Measurements from ENCODE around the gene YY1.
"Not testable (repeated sequence)": the region's sequence is repeated elsewhere in the genome, so short reads cannot be mapped to it uniquely, and the experiment has no call there.

Gene YY1

GRCh38 chr14:100285021-100285912 lies 46.3 kb downstream of the YY1 start:
- H3K4me1 ChIP-seq (ENCODE audit: insufficient read depth, low read length): peaks cover 22% of the 10 kb centered on the region
- H3K4me3 ChIP-seq (ENCODE audit: low read length): peak overlapping the region; percentile 71
- peak overlapping the region; percentile 94 for H3K9ac ChIP-seq (ENCODE audit: low read depth, low read length)
- H3K27me3 ChIP-seq (ENCODE audit: insufficient read depth, low read length): no peaks in the 10 kb centered on the region
- H3K27ac ChIP-seq (ENCODE audit: low read depth, low read length): peak overlapping the region; percentile 69
- H3K36me3 ChIP-seq (ENCODE audit: insufficient read depth, low read length): peaks cover 16% of the 10 kb centered on the region
- no peaks in the 10 kb centered on the region for H3K9me3 ChIP-seq (ENCODE audit: insufficient read depth, low read depth, low read length)
- WGBS: 5% methylated on average over 80 of the region's 82 CpGs

GRCh38 chr14:100285913-100286400 lies 47.0 kb downstream of the YY1 start:
- H3K27me3 ChIP-seq (ENCODE audit: insufficient read depth, low read length): no peaks in the 10 kb centered on the region
- H3K27ac ChIP-seq (ENCODE audit: low read depth, low read length): no peak overlapping the region; the same call in 1 of the 2 replicates
- peak overlapping the region; percentile 71 for H3K4me3 ChIP-seq (ENCODE audit: low read length)
- H3K36me3 ChIP-seq (ENCODE audit: insufficient read depth, low read length): peaks cover 20% of the 10 kb centered on the region
- H3K9ac ChIP-seq (ENCODE audit: low read depth, low read length): no peak overlapping the region; the same call in 1 of the 2 replicates
- peaks cover 20% of the 10 kb centered on the region for H3K4me1 ChIP-seq (ENCODE audit: insufficient read depth, low read length)
- WGBS: 74% methylated on average over 13 of the region's 13 CpGs
- no peaks in the 10 kb centered on the region for H3K9me3 ChIP-seq (ENCODE audit: insufficient read depth, low read depth, low read length)

DNA sequence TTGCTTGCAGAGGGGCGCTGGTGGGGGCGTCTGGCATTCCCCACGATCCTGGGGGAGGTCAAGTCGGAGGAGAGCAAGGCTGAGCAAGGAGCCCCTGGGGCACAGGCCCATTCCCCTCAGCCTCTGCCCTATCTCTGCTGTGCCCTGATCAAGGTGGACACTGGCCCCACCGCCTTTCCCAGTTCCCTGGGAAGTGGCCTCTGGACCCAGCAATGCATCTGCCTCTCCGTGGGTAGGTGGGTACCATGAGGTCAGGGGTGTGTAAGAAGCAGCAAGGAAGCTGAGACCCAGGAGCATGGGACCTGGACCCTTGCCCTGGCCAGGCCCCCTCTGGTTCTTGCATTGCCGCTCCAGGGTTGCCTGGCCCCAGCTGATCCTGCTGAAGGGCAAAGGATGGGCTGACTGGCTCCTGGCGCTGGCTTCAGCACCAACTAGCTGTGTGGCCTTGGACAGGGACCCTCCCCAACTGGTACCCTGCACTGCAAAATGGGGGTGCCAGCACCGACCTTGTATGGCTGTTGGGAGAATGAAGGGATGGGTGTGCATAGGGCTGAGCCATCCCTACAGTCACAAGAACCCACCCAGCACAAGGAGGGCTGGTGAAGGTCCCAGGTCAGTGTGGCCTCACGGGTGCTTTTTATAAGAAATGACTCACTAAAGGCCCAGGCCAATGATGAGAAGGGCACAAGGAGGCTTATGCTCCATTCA lies 47.7 kb downstream of the YY1 start:
- peaks cover 15% of the 10 kb centered on the region for H3K4me1 ChIP-seq (ENCODE audit: insufficient read depth, low read length)
- peaks cover 27% of the 10 kb centered on the region for H3K36me3 ChIP-seq (ENCODE audit: insufficient read depth, low read length)
- no peaks in the 10 kb centered on the region for H3K9me3 ChIP-seq (ENCODE audit: insufficient read depth, low read depth, low read length)
- no peak overlapping the region for H3K27ac ChIP-seq (ENCODE audit: low read depth, low read length)
- H3K4me3 ChIP-seq (ENCODE audit: low read length): no peak overlapping the region
- WGBS: 93% methylated on average over 8 of the region's 10 CpGs
- no peaks in the 10 kb centered on the region for H3K27me3 ChIP-seq (ENCODE audit: insufficient read depth, low read length)
- no peak overlapping the region for H3K9ac ChIP-seq (ENCODE audit: low read depth, low read length)

DNA sequence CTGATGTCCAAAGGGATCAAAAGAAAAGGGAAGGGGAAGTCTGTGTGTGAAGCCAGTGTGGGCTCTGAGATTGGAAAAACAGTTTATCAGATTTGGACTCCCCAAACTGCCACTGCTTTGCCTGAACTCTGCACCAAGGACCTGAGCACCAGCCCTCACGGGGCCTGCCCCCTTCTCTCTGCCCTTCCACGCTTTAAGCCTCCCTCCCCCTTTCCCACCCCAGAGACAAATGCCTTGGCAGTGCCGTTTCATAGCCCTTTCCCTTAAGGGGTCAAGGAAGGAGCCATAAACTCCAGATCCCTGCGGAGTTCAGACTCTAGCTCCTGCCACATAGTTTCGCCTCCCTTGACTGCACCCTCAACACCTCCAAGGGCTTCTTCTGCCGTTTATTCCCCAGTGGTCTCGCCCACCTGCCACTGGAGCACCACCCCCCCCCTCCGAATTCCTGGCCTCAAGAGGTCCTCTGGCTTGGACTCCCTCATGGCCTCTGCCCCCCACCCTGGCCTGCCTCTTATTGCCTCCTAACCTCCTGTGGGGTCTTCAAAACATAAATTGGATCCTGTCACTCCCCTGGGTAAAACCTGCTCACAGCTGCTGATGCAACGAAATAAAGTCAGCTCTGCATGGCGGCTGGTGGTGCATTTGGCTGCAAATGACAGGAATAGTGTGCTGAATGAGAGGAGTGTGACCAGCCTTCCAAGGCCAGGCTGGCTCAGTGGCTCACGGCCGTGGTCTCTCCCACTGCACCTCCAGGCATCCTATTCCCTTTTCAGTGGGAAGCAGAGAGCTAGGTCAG lies 48.5 kb downstream of the YY1 start:
- H3K27me3 ChIP-seq (ENCODE audit: insufficient read depth, low read length): no peaks in the 10 kb centered on the region
- H3K36me3 ChIP-seq (ENCODE audit: insufficient read depth, low read length): peaks cover 34% of the 10 kb centered on the region
- H3K27ac ChIP-seq (ENCODE audit: low read depth, low read length): no peak overlapping the region
- 78% methylated on average over 11 of the region's 12 CpGs for WGBS
- no peak overlapping the region for H3K4me3 ChIP-seq (ENCODE audit: low read length)
- H3K9ac ChIP-seq (ENCODE audit: low read depth, low read length): no peak overlapping the region
- no peaks in the 10 kb centered on the region for H3K9me3 ChIP-seq (ENCODE audit: insufficient read depth, low read depth, low read length)
- peaks cover 15% of the 10 kb centered on the region for H3K4me1 ChIP-seq (ENCODE audit: insufficient read depth, low read length)

DNA sequence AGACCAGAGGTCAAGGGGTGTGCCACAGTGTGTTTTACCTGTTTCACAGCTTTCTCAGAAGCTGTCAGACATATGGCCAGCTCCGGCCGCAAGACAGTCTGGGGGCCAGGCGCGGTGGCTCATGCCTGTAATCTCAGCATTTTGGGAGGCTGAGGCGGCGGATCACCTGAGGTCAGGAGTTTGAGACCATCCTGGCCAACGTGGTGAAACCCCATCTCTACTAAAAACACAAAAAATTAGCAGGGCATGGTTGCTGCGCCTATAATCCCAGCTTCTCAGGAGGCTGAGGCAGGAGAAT lies 49.0 kb downstream of the YY1 start:
- 94% methylated on average over 8 of the region's 8 CpGs for WGBS
- not testable (repeated sequence) for H3K27me3 ChIP-seq (ENCODE audit: insufficient read depth, low read length); H3K27ac ChIP-seq (ENCODE audit: low read depth, low read length); H3K9ac ChIP-seq (ENCODE audit: low read depth, low read length); H3K4me3 ChIP-seq (ENCODE audit: low read length); H3K9me3 ChIP-seq (ENCODE audit: insufficient read depth, low read depth, low read length)
- H3K4me1 ChIP-seq (ENCODE audit: insufficient read depth, low read length): peaks cover 15% of the 10 kb centered on the region
- H3K36me3 ChIP-seq (ENCODE audit: insufficient read depth, low read length): peaks cover 40% of the 10 kb centered on the region

DNA sequence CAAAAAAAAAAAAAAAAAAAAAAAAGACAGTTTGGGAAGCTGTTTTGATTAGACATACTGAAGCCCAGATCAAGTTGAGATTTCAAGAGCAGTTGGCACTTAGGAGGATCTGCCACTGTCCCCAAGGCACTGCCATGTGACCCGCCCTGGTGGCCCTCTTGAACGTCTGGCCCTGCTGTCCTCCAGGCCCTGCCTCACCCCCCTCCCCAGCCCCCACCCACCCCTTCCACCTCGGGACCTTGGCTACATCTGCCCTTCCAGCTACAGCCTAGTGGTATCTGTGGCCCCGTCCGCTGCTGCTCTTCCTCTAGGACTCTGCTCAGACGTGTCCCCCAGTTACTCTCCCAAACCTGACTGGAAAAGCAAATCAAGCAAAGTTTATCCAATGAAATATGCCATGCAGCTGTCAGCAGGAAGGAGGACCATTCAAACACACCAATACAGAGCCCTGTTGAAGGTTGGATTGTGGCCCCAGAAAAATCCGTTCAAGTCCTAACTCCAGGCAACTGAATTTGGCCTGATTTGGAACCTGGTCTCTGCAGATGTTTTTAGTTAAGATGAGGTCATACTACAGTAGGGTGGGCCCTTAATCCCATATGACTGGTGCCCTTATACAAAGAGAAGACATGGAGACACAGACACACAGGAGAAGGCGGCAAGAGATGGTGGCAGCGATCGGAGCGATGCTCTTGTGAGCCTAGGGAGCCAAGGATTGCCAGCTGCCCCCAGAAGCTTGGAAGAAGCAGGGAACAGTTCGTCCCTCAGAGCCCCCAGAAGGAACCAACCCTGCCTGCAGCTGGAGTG lies 49.6 kb downstream of the YY1 start:
- H3K36me3 ChIP-seq (ENCODE audit: insufficient read depth, low read length): peaks cover 43% of the 10 kb centered on the region
- WGBS: 89% methylated on average over 12 of the region's 12 CpGs
- H3K9ac ChIP-seq (ENCODE audit: low read depth, low read length): no peak overlapping the region
- no peaks in the 10 kb centered on the region for H3K27me3 ChIP-seq (ENCODE audit: insufficient read depth, low read length)
- peaks cover 15% of the 10 kb centered on the region for H3K4me1 ChIP-seq (ENCODE audit: insufficient read depth, low read length)
- no peaks in the 10 kb centered on the region for H3K9me3 ChIP-seq (ENCODE audit: insufficient read depth, low read depth, low read length)
- no peak overlapping the region for H3K27ac ChIP-seq (ENCODE audit: low read depth, low read length)
- no peak overlapping the region for H3K4me3 ChIP-seq (ENCODE audit: low read length)

- Histone ChIP-seq H3K27me3 (ENCODE audit: insufficient read depth, low read length) (no peaks in the 10 kb centered on the region), H3K9me3 (ENCODE audit: insufficient read depth, low read depth, low read length) (no peaks in the 10 kb centered on the region), H3K4me1 (ENCODE audit: insufficient read depth, low read length) (peaks cover 7% of the 10 kb centered on the region; the same call in 1 of the 2 replicates), H3K4me3 (ENCODE audit: low read length) (no peak overlapping the region), H3K36me3 (ENCODE audit: insufficient read depth, low read length) (peaks cover 43% of the 10 kb centered on the region), H3K9ac (ENCODE audit: low read depth, low read length) (no peak overlapping the region), H3K27ac (ENCODE audit: low read depth, low read length) (peak overlapping the region; percentile 35; the same call in 1 of the 2 replicates)
- WGBS: 79% methylated on average over 9 of the region's 9 CpGs
Measured at GRCh38 chr14:100289916-100290606, 51.1 kb downstream of the YY1 start.

- Histone ChIP-seq H3K27ac (ENCODE audit: low read depth, low read length) (peak overlapping the region; percentile 35; the same call in 1 of the 2 replicates), H3K4me1 (ENCODE audit: insufficient read depth, low read length) (peaks cover 7% of the 10 kb centered on the region; the same call in 1 of the 2 replicates), H3K9me3 (ENCODE audit: insufficient read depth, low read depth, low read length) (no peaks in the 10 kb centered on the region), H3K27me3 (ENCODE audit: insufficient read depth, low read length) (no peaks in the 10 kb centered on the region), H3K9ac (ENCODE audit: low read depth, low read length) (no peak overlapping the region), H3K4me3 (ENCODE audit: low read length) (no peak overlapping the region), H3K36me3 (ENCODE audit: insufficient read depth, low read length) (peaks cover 43% of the 10 kb centered on the region)
- 90% methylated on average over 12 of the region's 12 CpGs for WGBS
Measured at GRCh38 chr14:100290607-100291304, 51.8 kb downstream of the YY1 start.

DNA sequence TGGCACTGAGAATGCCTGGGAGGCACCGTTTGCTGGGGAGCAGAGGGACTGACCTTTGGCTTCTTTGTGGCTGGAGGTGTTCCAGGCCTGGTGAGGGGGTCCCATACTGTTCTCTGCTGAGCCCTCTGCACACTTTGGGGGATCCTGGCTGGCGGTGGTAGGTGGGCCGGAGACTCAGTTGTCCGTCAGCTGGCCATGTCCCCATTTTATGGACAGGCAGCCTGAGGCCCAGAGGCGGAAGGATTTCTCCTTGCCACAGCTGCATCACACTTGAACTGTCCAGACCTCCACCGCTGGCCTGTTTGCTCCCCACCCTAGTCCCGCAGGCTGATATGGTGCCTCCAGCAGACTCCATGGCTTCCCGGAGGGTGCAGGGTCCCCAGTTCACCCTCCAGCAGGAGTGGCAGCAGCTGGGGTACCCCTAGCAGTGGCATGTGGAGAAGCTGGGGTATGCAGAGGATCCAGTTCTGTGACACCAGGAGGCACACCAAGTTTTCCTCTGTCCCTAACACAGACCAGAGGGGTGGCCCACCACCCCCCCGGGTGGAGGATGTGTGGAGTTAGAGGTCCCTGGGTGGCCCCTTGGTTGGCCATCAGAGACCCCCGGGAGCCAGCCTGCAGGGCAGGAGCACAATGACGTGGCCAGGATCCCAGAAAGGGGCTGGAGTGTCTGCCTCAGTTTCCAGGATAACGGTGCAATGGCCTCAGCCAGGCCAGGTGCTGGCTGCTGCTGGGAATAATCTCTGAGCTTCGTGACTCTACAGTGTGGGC lies 52.5 kb downstream of the YY1 start:
- H3K27ac ChIP-seq (ENCODE audit: low read depth, low read length): no peak overlapping the region
- H3K27me3 ChIP-seq (ENCODE audit: insufficient read depth, low read length): no peaks in the 10 kb centered on the region
- H3K4me3 ChIP-seq (ENCODE audit: low read length): no peak overlapping the region
- H3K9ac ChIP-seq (ENCODE audit: low read depth, low read length): no peak overlapping the region
- H3K9me3 ChIP-seq (ENCODE audit: insufficient read depth, low read depth, low read length): no peaks in the 10 kb centered on the region
- WGBS: 93% methylated on average over 13 of the region's 13 CpGs
- peaks cover 48% of the 10 kb centered on the region for H3K36me3 ChIP-seq (ENCODE audit: insufficient read depth, low read length)
- peaks cover 7% of the 10 kb centered on the region; the same call in 1 of the 2 replicates for H3K4me1 ChIP-seq (ENCODE audit: insufficient read depth, low read length)

All from HUES64 (cell line).